Measurements from ENCODE around the gene ADAM30.

ADAM30 gene

DNA sequence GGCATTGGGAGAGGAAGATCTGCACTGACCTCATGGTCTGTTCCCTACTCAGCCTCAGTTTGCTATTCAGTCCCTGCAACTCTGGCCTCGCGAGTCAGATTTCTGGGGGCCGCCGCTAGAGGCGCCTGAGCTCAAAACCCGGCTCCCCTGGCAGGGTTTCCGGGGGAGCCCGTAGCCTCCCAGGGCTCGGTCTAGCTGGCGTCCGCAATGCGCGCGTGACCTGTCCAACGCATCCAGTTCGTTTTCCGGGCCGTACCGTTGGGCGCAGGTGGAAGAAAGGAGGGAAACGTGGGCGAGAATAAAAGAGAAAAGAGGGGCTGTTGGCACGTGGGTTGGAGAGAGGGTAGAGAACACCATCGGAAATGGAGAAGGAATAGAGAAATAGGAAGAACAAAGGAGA is at the start of gene ADAM30:
TSS of gene ADAM30 (minus strand) at position 213 of the 400 bp plus-strand sequence. CDS start at position 34, 179 bp downstream.
- no peak for DNase-seq

DNA sequence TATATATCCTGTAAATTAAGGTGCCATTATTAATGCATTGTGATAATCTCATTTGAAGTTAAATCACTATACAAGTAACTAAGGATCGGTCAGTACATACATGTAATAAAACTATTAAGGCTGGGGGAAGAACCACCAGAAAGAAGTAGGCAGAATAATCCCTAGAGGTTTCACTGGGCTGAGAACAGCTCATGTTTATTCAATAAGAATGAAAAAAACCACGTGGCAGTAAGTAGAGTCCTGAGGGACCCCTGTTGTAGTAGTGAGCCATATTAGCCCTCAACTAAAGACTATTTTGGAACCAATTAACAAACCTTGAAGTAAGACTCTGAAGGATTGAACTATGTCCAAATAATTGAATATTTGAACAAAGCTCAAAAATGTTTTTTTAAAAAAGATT is 46.9 kb upstream of the ADAM30 start:
- no peak for DNase-seq

DNA sequence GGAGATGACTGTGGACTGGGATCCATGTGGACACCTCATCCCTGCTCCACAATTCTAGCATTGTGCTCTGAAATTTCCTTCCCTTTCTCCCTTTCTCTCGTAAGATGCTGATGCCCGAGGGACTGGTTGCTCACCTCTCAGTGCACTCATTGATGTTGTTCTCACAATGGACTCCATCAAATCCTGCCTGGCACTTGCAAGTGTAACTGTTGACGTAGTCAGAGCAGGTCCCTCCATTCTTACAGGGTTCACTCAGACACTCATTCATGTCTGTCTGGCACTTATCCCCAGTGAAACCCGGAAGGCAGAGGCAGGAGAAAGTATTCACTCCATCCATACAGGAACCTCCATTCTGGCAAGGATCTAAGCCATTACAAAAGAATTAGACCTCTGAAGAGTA is 45.1 kb upstream of the ADAM30 start:
- no peak for DNase-seq

DNA sequence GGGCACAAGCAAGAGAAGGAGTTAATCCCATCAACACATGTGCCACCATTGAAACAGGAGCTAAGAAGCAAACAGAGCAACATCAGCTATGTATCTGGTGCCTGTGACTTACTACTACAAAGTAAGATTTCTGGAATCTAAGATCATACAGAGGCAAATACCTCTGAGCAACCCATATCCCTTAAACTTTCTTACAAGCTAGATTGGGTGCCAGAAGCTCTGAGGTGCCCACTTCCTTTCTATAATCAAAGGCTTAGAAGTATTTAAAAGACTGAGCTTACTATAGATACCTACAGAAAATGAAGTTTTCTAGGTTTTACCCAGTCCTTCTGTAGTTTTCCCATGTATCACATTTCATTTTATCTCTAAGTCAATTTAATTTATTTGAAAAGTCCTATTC is 44.4 kb upstream of the ADAM30 start:
- no peak for DNase-seq

DNA sequence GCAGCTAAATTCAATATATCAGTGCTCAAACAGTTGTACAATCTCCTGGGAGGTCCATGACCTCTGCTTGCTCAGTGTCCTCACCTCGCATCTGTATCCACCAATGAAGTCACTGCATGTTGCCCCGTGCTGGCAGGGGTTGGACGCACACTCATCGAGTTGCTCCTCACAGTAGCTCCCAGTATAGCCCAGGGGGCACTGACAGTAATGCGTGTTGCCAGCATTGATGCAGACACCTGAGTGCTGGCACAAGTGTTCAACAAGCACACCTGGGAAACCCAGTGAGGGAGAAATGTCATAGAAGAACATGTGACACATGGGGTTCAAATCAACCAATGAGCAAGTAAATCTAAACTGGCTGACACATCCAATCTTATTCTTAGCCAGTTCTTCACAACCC is 40.9 kb upstream of the ADAM30 start:
- DNase-seq: no peak

DNA sequence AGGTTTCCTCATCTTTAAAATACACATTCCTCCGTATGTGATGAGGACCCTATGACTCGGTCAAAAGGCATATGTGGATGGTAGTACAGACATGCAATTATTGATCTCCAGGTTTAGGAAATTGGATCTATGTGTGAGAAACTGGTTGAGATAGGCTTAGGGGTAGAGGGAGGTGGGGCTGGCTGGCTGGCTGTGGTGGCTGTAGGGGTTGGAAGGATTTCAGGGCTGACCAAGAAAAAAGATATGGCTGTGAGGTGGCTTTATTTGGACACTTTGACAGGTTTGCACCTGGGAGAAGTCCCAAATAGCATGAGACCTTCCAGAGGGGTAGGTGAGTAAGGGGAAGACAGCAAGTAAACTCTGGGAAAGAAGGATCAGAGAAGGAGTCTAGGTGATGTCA is 39.6 kb upstream of the ADAM30 start:
- DNase-seq: no peak

DNA sequence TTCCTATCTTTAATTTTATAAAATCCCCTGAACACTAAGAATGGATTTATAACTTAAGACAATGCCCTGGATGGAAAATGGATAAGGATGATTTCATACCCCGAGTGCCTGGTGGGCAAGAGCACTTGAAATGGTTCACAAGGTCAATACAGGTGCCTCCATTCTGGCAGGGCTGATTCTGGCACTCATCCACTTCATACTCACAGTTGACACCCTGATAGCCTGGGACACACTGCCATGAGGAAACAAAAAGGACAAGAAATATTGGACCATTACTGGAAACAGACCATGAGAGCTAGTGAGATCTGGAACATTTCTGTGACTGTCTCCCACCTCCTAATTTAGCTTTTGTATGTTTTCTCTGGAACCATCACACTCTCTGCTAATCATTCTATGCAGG is 39.1 kb upstream of the ADAM30 start:
- DNase-seq: no peak

DNA sequence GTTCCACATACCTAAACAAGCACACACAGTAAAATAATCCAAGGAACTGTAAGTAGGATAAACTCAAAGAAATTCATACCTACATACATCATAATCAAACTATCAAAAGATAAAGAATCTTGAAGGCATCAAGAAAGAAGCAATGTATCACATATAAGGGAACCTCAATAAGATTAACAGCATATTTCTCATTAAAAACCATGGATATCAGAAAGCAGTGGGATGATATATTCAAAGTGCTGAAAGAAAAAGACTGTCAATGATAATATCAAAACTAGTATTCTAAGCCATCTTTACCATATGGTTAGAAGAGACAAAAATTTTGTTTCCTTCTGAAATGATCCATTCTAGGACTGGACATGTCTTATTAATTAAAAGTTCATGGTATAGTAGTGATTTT is 37.1 kb upstream of the ADAM30 start:
- DNase-seq: no peak

DNA sequence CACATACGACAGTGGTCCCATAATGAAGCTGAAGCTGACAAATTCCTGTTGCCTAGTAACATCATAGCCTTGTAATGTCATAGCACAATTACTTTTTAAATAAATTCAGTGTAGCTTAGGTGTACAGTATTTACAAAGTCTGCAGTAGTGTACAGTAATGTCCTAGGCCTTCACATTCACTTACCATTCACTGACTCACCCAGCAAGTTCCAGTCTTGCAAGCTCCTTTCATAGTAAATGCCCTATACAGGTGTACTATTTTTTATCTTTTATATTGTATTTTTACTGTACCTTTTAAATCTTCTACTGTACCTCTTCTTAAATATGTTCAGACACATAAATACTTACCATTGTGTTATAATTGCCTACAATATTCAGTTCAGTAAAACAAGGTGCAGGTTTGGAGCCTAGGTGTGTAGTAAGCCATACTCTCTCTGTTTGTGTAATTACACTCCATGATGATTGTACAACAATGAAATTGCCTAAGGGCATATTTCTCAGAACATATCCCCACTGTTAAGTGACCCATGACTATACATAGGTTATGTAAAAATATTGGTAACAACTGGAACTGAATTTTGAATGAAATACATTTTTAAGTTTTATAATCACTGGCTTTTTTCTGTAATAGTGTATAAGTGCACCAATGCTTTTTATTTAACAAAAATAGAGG is 33.5 kb upstream of the ADAM30 start:
- DNase-seq: no peak

DNA sequence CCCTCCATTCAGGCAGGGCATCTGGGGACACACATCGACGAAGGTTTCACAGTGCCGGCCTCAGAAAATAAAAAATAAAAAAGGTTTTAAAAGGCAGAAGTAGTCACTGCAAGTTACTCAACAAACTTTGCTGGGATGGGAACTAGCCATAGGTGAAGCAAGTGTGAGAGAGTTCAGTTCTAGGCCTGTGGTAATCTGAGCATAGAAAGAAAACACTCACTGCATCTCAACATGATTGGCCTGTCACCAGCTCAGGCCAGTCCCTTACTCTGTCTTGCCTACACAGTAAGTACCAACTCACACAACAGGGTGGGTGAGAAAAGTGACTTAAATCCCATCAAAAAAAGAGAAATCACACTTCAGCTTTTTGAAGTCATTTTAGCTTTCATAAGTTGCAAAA is 30.2 kb upstream of the ADAM30 start:
- DNase-seq: no peak

DNA sequence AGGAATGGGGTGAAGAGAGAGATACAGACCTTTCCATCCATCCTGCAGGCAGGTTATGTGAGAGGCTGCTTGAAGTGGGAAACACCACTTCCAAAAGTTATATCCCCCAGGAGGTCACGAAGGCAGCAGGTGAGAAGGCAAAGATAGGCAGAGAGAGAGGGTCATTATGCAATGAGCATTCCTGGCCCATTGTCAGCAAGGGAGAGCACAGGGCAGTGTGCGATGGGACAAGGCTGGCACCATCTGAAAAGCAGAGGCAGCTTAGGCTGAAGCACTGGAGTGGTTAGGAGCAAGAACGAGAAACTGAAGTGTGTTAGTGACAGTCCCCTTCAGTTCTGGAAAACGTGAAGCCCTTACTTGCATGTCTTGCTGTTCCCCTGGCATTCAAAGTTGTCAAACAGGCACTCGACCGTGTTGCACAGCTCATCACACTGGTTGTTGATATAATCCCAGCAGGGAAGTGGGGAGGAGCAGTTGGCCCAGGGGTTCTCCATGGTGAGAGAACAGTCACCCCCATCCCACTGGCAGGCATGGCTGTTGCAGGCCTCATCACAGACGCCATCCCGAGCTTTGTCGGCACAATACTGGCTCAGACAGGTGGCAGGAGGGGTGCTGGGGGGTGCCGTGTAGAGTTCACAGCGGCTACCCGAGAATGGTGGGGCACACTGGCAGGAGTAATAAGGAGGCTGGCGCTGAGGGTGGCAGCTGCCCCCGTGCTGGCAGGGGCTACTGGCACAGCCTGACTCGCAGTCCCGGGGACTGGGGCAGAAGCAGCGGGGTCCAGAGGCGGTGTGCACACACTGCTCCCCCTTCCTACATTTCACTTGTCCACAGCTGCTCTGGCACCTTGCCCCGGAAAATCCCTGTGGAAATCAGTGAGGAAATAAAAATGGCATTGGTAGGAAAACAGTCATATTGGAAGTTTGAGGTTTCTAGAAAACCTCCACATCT is 28.9 kb upstream of the ADAM30 start:
- no peak for DNase-seq

DNA sequence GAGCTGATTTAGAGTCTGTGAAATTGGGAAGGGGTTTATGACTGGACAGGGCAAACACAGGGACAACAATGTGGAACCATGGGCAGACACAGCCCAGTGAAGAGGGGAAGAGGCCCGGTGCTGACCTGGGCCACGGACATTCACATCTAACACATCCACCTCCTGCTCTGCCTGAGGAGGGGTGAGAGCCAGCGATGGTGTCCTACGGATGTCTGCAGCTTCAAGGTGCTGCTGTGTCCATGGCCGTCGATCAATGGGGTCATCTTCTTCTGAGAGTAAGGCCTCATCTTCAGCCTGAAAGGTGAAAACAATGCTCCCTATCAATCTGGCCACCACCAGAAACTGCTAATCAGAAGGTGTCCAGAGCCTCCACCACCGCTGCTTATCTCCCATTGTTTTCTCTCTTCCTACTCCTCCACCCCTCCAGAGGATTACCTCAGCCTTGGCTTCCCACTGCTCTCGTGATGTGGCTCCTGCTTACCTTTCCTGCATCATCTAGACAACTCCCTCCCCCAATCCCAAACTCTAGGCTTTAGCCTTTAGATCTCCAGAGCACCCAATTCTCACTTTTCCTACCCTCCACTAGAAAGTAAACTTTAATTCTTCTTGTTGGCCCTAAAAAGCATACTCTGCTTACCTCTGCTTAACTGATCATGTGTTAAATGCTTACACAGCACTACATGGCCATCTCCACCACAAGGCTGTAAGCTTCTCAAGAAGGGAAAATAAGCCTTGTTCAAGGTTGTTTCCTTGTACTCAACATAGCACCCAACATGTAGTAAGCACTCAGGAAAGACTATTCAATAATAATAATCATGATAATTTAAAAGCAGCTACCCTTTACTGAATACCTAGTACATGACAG is 24.0 kb upstream of the ADAM30 start:
- no peak for DNase-seq

DNA sequence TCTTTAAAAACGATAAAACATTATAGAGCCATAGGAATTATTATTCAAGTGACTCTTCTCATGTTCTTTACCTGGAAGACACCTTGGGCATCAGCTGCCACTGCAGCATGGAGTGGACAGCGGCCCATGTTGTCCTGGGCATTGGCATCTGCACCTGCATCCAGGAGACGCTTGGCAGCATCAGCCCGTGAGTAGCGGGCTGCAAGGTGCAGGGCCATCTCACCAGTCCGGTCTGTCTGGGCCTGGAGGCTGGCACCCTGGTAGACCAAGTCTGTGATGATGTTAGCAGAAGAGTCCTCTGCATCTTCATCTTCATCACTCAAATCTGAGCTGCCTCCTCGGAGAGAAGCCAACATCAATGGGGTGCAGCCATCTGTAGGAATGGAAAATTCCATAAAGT is 22.9 kb upstream of the ADAM30 start:
- no peak for DNase-seq

DNA sequence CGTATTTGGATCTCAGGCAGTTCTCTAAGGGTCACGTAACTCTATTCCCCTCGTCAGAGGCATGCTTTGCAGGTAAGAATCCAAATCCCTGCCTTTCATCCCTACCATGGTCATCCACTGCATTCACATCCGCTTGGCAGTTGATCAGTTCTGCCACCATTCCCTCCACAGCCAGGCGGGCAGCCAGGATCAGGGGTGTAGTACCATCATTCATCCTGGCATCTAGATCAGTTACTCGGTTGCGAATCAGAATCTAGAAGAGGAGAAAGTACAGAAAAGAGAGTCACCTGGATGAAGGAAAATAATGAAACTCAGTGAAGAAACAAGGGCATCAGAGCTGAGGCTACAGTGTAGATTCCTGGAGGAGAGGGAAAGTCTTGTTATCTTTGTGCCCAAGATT is 22.0 kb upstream of the ADAM30 start:
- no peak for DNase-seq

DNA sequence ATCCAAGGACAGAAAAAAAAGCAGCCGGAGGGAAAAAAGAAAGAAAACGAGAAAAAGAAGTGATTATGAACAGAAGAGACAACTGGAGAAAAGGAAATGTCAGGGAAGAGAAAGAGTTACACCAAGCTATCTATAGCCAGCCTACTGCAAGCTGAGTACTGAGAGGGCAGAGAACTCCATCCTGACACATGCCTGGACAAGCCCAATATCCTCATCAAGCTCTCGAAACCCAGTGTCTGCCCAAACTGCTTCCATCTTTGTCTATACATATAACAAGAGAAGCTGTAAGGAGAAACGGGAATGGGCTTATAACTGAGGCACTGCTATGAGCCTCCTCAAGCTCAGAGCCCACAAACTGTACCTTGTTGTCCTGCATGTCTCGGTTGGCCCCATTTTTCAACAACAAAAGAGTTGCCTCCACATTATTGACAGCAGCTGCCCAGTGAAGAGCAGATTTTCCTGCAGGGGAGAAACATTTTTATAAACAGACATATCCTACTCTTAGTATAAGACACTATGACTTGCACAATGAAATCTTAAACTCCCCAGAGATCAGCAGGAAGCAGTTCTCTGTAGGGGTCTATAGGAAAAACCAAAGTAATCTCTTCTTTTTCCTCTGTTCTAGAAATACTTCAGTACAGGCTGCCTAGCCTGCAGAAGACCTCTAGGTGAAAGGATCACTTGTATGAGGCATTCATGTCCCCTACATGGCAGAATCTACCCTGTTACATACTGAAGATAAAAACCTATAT is 21.2 kb upstream of the ADAM30 start:
- DNase-seq: no peak

DNA sequence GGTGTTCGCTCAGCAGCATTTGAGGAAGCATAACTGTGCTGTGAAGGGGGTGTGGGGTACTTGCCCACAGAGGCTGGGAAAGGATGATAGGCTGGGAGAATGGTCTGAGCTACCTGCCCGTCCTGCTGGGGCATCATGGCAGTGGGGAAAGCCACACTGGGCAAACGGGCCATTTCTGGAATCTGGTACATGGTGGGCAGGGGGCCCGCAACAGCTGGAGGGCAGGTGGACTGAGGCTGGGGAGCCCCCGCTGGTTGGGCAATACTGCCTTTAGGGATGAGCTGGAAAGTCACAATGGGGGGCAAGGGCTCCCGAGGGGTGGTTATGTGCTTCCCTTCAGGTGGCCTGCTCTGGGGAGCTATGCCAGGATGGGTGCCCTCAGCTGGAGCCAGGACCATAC is 19.2 kb upstream of the ADAM30 start:
- no peak for DNase-seq

DNA sequence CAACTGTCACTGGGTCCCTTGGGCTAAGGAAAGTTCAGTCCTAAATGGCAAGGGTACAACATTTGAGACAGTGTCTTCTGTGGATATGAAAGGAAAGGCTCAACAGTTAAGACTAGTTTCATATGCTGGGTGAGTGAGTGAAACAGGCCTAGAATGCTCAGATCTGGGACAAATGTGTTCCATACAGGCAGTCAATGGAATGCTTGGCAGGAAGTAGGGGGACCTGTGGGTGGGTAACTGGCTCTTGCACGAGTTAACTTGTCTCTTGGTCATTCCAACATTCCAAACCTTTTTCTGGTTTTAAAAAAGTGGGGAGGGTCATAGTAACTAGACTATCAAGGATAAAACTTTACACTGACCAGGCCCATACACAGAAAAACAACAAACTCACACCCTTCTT is 17.8 kb upstream of the ADAM30 start:
- no peak for DNase-seq

DNA sequence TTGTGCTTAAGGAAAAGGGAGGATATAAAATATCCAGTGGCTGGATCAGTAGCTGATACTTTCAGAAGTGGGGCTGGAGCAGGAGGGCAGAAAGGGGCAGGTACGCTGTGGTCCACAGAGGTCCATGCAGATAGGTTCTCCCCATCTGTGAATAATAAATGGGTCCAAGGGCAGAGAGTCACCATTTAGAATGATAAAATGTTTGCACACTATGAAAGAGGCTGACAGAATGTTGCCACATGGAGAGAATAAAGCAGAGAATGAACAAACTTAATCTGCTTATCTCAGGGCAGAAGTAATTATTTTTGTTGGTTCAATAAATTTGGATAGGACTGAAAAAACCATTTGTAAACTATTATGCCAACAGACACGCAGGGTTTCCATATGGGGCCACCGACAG is 16.6 kb upstream of the ADAM30 start:
- DNase-seq: no peak

DNA sequence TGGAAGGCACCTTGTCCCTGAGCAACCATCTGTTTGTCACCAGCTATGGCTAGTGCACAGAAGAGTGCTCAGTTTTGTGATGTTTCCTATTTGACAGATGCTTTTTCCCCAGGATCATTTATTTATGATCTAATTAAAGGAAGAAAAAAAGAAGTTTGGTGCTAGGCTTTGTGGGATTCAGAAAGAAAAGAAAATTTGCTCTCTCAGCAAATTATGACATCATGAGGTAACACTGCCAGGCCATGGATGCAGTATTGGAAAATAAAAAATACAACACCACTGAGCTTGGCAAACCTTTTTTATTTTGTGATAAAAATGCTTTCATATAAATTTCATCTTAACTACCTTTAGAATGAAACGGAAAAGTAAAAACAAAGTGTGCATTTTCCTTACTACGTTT is 15.5 kb upstream of the ADAM30 start:
- DNase-seq: no peak

DNA sequence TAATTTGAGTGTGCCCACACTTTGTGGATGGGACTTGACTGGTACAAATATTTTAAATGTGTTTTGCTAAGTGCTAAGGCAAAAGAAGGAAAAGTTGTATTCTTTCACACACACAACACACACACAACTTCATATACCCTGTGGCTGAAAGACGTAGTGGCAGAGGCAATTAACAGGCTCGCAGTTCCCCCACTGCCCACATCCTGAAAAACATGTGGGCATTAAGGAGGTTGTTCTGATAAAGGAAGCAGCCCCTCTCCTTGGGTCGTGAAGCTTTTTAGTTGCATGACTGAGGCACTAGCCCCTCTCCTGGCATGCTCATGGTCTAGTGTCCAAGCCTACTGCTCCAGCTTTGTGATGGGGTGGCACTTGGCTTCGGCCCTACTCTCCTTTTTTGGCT is 14.3 kb upstream of the ADAM30 start:
- no peak for DNase-seq

DNA sequence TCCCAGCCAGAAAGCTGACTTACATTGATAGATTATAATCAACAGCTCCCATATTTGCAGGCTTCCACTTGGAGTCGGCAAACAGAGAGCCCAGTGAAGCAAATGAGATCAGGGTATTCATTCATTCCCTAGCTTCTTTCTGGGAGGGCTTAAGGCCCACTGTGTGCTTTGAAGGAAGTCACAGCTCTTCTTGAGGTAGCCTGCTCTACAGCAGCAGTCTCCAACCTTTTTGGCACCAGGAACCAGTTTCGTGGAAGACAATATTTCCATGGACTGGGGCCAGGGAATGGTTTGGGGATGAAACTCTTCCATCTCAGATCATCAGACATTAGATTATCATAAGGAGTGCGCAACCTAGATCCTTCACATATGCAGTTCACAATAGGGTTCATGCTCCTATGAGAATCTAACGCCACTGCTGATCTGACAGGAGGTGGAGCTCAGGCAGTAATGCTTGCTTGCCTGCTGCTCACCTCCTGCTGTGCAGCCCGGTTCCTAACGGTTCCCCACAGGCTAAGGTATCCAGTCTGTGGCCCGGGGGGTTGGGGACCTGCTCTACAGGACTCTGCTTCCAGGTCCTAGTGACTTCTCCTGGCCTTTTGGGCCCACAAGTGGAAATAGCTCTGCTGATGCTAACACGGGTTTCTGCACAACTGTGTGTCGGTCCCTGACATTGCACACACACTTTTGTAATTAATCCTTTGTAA is 13.7 kb upstream of the ADAM30 start:
- DNase-seq: no peak

DNA sequence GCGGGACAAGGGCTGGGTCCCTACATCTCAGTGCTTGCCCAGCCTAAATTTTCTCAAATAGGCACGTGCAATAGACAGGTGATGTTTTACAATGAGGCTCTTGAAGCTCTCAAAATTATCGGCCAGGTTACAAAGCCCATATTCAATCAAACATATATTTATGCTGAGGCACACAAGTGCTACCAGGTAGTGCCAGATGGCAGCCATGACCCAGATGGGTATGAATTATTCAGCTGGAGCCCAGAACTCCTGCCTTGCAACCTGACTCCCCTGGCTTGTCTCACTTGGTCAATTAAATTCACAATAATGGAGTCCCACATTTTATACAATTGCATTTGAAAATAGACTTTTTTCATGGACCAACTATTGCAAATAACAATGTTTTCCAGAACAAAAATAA is 12.3 kb upstream of the ADAM30 start:
- no peak for DNase-seq
